HEK293T (cell line): Measurements from ENCODE around the gene FBXL5.

Experiments
- ARNT ChIP-seq: fragments of 450-650 bp; IDR thresholded peaks from 2 replicates; pipeline ENCODE4 v1.6.1; 2017; ENCODE audit warnings: mild to moderate bottlenecking
- BHLHE40 ChIP-seq: fragments of 450-650 bp; IDR thresholded peaks from 2 replicates; pipeline ENCODE4 v1.6.1; 2016; ENCODE audit warnings: mild to moderate bottlenecking, moderate library complexity, borderline replicate concordance
- ELF4 ChIP-seq: fragments of 450-650 bp; IDR thresholded peaks from 2 replicates; pipeline ENCODE4 v1.6.1; 2017; ENCODE audit warnings: antibody characterized with exemption
- FOXA1 ChIP-seq: fragments of 450-650 bp; IDR thresholded peaks from 2 replicates; pipeline ENCODE4 v1.6.1; 2016; ENCODE audit warnings: mild to moderate bottlenecking
- FOXK2 ChIP-seq: fragments of 450-650 bp; IDR thresholded peaks from 2 replicates; pipeline ENCODE4 v1.6.1; 2016; ENCODE audit warnings: mild to moderate bottlenecking
- FOXM1 ChIP-seq: fragments of 450-650 bp; IDR thresholded peaks from 2 replicates; pipeline ENCODE4 v1.6.1; 2017; ENCODE audit warnings: mild to moderate bottlenecking, borderline replicate concordance
- HDGF ChIP-seq: fragments of 450-650 bp; IDR thresholded peaks from 2 replicates; pipeline ENCODE4 v1.6.1; 2017; ENCODE audit warnings: antibody characterized with exemption, borderline replicate concordance
- LEF1 ChIP-seq: fragments of 450-650 bp; IDR thresholded peaks from 2 replicates; pipeline ENCODE4 v1.6.1; 2017; ENCODE audit warnings: mild to moderate bottlenecking, borderline replicate concordance
- NFRKB ChIP-seq: fragments of 450-650 bp; IDR thresholded peaks from 2 replicates; pipeline ENCODE4 v1.6.1; 2016; ENCODE audit warnings: mild to moderate bottlenecking, moderate library complexity
- SP1 ChIP-seq: fragments of 450-650 bp; IDR thresholded peaks from 2 replicates; pipeline ENCODE4 v1.6.1; 2017
- SUZ12 ChIP-seq: fragments of 450-650 bp; IDR thresholded peaks from 2 replicates; pipeline ENCODE4 v1.6.1; 2016; ENCODE audit warnings: mild to moderate bottlenecking
- TARDBP ChIP-seq: fragments of 450-650 bp; IDR thresholded peaks from 2 replicates; pipeline ENCODE4 v1.6.1; 2016
- TF ChIP-seq, protein P1 (sequence below): fragments of 450-650 bp; IDR thresholded peaks from 2 replicates; pipeline ENCODE4 v1.6.1; 2016

DNA sequence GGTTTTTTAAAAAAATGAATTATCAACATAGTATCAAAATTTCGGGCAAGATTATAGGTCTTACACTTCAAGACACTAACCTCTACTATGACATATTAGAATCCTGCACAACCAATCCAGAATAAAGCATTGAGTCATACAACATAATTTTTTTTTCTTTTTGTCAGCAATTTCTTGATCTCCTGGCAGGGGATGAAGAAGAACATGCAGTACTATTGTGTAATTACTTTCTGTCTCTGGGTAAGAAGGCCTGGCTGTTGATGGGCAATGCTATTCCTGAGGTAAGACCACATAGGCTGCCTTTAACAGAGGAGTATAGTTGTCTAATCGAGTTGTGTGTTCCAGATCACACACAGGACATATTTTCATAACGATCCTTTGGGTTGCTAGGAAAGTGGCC is 67.5 kb downstream of the FBXL5 start:
- TF ChIP-seq FOXA1 (no peak), TARDBP (no peak), FOXK2 (no peak), SP1 (no peak), ARNT (no peak), FOXM1 (no peak), NFRKB (no peak), BHLHE40 (no peak), ELF4 (no peak), LEF1 (no peak), HDGF (no peak), SUZ12 (no peak)
- TF ChIP-seq, protein P1, sequence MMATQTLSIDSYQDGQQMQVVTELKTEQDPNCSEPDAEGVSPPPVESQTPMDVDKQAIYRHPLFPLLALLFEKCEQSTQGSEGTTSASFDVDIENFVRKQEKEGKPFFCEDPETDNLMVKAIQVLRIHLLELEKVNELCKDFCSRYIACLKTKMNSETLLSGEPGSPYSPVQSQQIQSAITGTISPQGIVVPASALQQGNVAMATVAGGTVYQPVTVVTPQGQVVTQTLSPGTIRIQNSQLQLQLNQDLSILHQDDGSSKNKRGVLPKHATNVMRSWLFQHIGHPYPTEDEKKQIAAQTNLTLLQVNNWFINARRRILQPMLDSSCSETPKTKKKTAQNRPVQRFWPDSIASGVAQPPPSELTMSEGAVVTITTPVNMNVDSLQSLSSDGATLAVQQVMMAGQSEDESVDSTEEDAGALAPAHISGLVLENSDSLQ: no peak
